GM12878 (cell line): Measurements from ENCODE around the gene CCDC186.

ENCODE experiments used
- ATF3 ChIP-seq: IDR thresholded peaks from 2 replicates; pipeline ENCODE4 v1.6.1; 2011; ENCODE audit warnings: low read depth, mild to moderate bottlenecking, low read length, moderate library complexity, borderline replicate concordance; ENCODE audit errors: extremely low read depth
- BHLHE40 ChIP-seq, 2 experiments: fragments of 450-650 bp in 1 of 2; IDR thresholded peaks; 2 replicates each; pipeline ENCODE4 v1.6.1; 2011 to 2017; ENCODE audit warnings: low read depth in 2 of 2, borderline replicate concordance in 1 of 2, improper control_type of control experiment in 1 of 2, low read length in 1 of 2, mild to moderate bottlenecking in 1 of 2
- CHD2 ChIP-seq: IDR thresholded peaks from 2 replicates; pipeline ENCODE4 v1.6.1; 2011; ENCODE audit warnings: low read depth, low read length, improper control_type of control experiment, borderline replicate concordance
- CTCF ChIP-seq, 3 experiments: IDR thresholded peaks in 2 of 3; conservative IDR thresholded peaks in 1 of 3; 2 replicates each; pipeline ENCODE4 v1.5.1; 2011; ENCODE audit warnings: low read depth in 3 of 3, low read length in 3 of 3, mild to moderate bottlenecking in 3 of 3, control low read depth in 2 of 3, moderate library complexity in 2 of 3, inconsistent platforms in 1 of 3, mixed read lengths in 1 of 3; ENCODE audit not compliant: control insufficient read depth in 2 of 3, insufficient read depth in 1 of 3; ENCODE audit errors: extremely low read depth in 1 of 3
- POLR2AphosphoS5 ChIP-seq: IDR thresholded peaks from 2 replicates; pipeline ENCODE4 v1.6.1; 2011; ENCODE audit warnings: mild to moderate bottlenecking, low read length, inconsistent platforms
- SRF ChIP-seq, 2 experiments: IDR thresholded peaks; 2 replicates each; pipeline ENCODE4 v1.6.1; 2011; ENCODE audit warnings: low read depth in 2 of 2, low read length in 2 of 2, mild to moderate bottlenecking in 1 of 2, moderate library complexity in 1 of 2
- TAF1 ChIP-seq: IDR thresholded peaks from 2 replicates; pipeline ENCODE4 v1.6.1; 2011; ENCODE audit warnings: mild to moderate bottlenecking, low read depth, low read length, borderline replicate concordance
- ZNF384 ChIP-seq: IDR thresholded peaks from 2 replicates; pipeline ENCODE4 v1.6.1; 2012; ENCODE audit warnings: low read depth, mild to moderate bottlenecking, low read length, improper control_type of control experiment, borderline replicate concordance
- TF ChIP-seq, protein P1 (sequence below): fragments of 450-650 bp; IDR thresholded peaks from 2 replicates; pipeline ENCODE4 v1.6.1; 2017; ENCODE audit warnings: mild to moderate bottlenecking

DNA sequence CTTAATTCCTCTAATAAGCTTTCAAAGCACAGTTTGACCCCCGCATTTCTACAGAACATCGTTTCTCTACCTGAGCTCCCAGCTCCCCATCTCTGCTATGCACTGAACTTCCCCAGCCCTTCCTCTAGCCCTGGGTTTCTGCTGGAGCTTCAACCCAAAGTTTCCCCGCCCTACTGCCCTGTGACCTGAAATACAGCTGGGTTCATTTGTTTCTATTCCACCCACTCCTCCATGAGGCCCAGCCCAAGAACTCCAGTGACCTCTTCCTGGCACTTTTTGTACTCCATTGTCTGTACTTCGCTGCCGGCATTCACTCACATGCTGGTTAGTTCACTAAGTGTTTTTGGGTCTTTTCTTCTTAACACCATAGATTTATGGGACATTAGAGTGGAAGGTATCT is 94.6 kb downstream of the CCDC186 start:
- TF ChIP-seq ATF3: no peak
- no peak for TF ChIP-seq TAF1
- no peak for TF ChIP-seq POLR2AphosphoS5
- TF ChIP-seq CTCF (IDR thresholded peaks at IDR 0.05 in 2 of 3, conservative IDR thresholded peaks at IDR 0.05 in 1 of 3; ENCODE audit: control insufficient read depth in 2 of 3, extremely low read depth in 1 of 3, insufficient read depth in 1 of 3, low read depth in 3 of 3, low read length in 3 of 3): no peak
- TF ChIP-seq, protein P1, sequence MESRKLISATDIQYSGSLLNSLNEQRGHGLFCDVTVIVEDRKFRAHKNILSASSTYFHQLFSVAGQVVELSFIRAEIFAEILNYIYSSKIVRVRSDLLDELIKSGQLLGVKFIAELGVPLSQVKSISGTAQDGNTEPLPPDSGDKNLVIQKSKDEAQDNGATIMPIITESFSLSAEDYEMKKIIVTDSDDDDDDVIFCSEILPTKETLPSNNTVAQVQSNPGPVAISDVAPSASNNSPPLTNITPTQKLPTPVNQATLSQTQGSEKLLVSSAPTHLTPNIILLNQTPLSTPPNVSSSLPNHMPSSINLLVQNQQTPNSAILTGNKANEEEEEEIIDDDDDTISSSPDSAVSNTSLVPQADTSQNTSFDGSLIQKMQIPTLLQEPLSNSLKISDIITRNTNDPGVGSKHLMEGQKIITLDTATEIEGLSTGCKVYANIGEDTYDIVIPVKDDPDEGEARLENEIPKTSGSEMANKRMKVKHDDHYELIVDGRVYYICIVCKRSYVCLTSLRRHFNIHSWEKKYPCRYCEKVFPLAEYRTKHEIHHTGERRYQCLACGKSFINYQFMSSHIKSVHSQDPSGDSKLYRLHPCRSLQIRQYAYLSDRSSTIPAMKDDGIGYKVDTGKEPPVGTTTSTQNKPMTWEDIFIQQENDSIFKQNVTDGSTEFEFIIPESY: no peak
- no peak for TF ChIP-seq BHLHE40 (IDR thresholded peaks at IDR 0.05; ENCODE audit: borderline replicate concordance in 1 of 2, low read depth in 2 of 2, low read length in 1 of 2)
- TF ChIP-seq SRF (IDR thresholded peaks at IDR 0.05; ENCODE audit: low read depth in 2 of 2, low read length in 2 of 2): no peak
- no peak for TF ChIP-seq ZNF384
- no peak for TF ChIP-seq CHD2
